Measurements from ENCODE around the gene THRB.

THRB gene

GRCh38 chr3:24351779-24352469, 142.7 kb downstream of the THRB start:
- peak; percentile 31 for DNase-seq (ENCODE audit: low spot score)

- no peak for DNase-seq (ENCODE audit: low spot score)
Observed at GRCh38 chr3:24349367-24350019, 145.2 kb downstream of the THRB start.

- DNase-seq (ENCODE audit: low spot score), result no peak
Observed at GRCh38 chr3:24348348-24348747, 146.3 kb downstream of the THRB start.

- no peak for DNase-seq (ENCODE audit: low spot score)
Observed at GRCh38 chr3:24344784-24345439, 149.7 kb downstream of the THRB start.

GRCh38 chr3:24343084-24343783, 151.4 kb downstream of the THRB start:
- DNase-seq (ENCODE audit: low spot score), result no peak

- DNase-seq (ENCODE audit: low spot score), result no peak
Observed at GRCh38 chr3:24342275-24342674, 152.4 kb downstream of the THRB start.

- no peak for DNase-seq (ENCODE audit: low spot score)
Observed at GRCh38 chr3:24341668-24342067, 153.0 kb downstream of the THRB start.

GRCh38 chr3:24340966-24341365, 153.7 kb downstream of the THRB start:
- no peak for DNase-seq (ENCODE audit: low spot score)

GRCh38 chr3:24340161-24340560, 154.5 kb downstream of the THRB start:
- no peak for DNase-seq (ENCODE audit: low spot score)

GRCh38 chr3:24339266-24339825, 155.3 kb downstream of the THRB start:
- DNase-seq (ENCODE audit: low spot score), result peak; percentile 20

GRCh38 chr3:24338409-24339130, 156.1 kb downstream of the THRB start:
- DNase-seq (ENCODE audit: low spot score), result no peak

GRCh38 chr3:24336101-24336500, 158.5 kb downstream of the THRB start:
- no peak for DNase-seq (ENCODE audit: low spot score)

GRCh38 chr3:24332092-24332491, 162.6 kb downstream of the THRB start:
- DNase-seq (ENCODE audit: low spot score), result no peak

- DNase-seq (ENCODE audit: low spot score), result no peak
Observed at GRCh38 chr3:24323272-24323671, 171.4 kb downstream of the THRB start.

- DNase-seq (ENCODE audit: low spot score), result no peak
Observed at GRCh38 chr3:24320601-24321000, 174.0 kb downstream of the THRB start.

GRCh38 chr3:24318677-24319287, 175.9 kb downstream of the THRB start:
- peak; percentile 51 for DNase-seq (ENCODE audit: low spot score)

GRCh38 chr3:24316887-24317383, 177.7 kb downstream of the THRB start:
- no peak for DNase-seq (ENCODE audit: low spot score)

- DNase-seq (ENCODE audit: low spot score), result peak; percentile 43
Observed at GRCh38 chr3:24315971-24316370, 178.7 kb downstream of the THRB start.

GRCh38 chr3:24315356-24315755, 179.3 kb downstream of the THRB start:
- no peak for DNase-seq (ENCODE audit: low spot score)

GRCh38 chr3:24311881-24312280, 182.8 kb downstream of the THRB start:
- DNase-seq (ENCODE audit: low spot score), result no peak

GRCh38 chr3:24310887-24311286, 183.8 kb downstream of the THRB start:
- DNase-seq (ENCODE audit: low spot score), result no peak

Data from AG20443 (cell line).